B cell (primary cell): ENCODE results near the gene YPEL5. TPM values are rescaled to one million over a fixed set of nuclear protein-coding genes. Genes with fewer than 3 reads are reported as not detected.

Experiments used
- ATAC-seq: fragments of 200-7000 bp; cut with Tn5 transposase; one replicate; pipeline ENCODE4 v1.10.0; 2021; ENCODE audit warnings: low read depth, mild to moderate bottlenecking, moderate number of reproducible peaks, moderate library complexity
- CTCF ChIA-PET: fragments of 350-600 bp; sonication (Branson Sonifier 250); formaldehyde crosslinking; loops from one replicate; lab custom pipeline; 2021; ENCODE audit warnings: antibody characterized with exemption, inconsistent platforms; lab: Charles Lee
- POLR2A ChIA-PET: fragments of 350-600 bp; sonication (Branson Sonifier 250); formaldehyde crosslinking; loops from one replicate; lab custom pipeline; 2021; ENCODE audit warnings: antibody characterized with exemption; lab: Charles Lee
- DNase-seq: peaks from one replicate; pipeline ENCODE4 v3.0.0; 2013
- H2AFZ ChIP-seq: 2 replicates; pipeline ENCODE4 v1.6.1; 2012; ENCODE audit warnings: mild to moderate bottlenecking, low read depth, low read length; ENCODE audit not compliant: insufficient read depth, poor library complexity, severe bottlenecking
- H3K27ac ChIP-seq, 2 donors: 1 replicate in 1 of 2; 2 replicates in 1 of 2; pipeline ENCODE4 v1.5.1; 2012 to 2013; ENCODE audit warnings: low read length in 2 of 2, mild to moderate bottlenecking in 2 of 2, moderate library complexity in 1 of 2
- H3K27me3 ChIP-seq, 4 experiments: fragments of 200-600 bp in 1 of 4; sonication (generic) in 1 of 4; replicated peaks in 1 of 4; 1 replicate in 2 of 4; 2 replicates in 2 of 4; pipeline versions ENCODE4 v1.6.1 to v1.7.0; 2013 to 2016; ENCODE audit warnings: low read length in 3 of 4, mild to moderate bottlenecking in 2 of 4, mixed read lengths in 1 of 4, moderate library complexity in 1 of 4; ENCODE audit not compliant: insufficient read depth in 4 of 4, control insufficient read depth in 3 of 4; ENCODE audit errors: control extremely low read depth in 1 of 4
- H3K36me3 ChIP-seq, 2 experiments: replicated peaks in 1 of 2; 1 replicate in 1 of 2; 2 replicates in 1 of 2; pipeline versions ENCODE4 v1.6.1 to v1.7.1; 2013; ENCODE audit warnings: low read length in 1 of 2; ENCODE audit not compliant: insufficient read depth in 2 of 2, control insufficient read depth in 1 of 2; ENCODE audit errors: control extremely low read depth in 1 of 2, extremely low read depth in 1 of 2
- H3K4me1 ChIP-seq, 2 donors: fragments of 200-600 bp in 1 of 2; sonication (generic) in 1 of 2; 1 replicate in 1 of 2; 2 replicates in 1 of 2; pipeline versions ENCODE4 v1.5.1 to v1.6.1; 2013 to 2017; ENCODE audit warnings: low read length in 2 of 2; ENCODE audit not compliant: control insufficient read depth in 2 of 2, insufficient read depth in 2 of 2
- H3K4me2 ChIP-seq: replicated peaks from 2 replicates; pipeline ENCODE3; 2012; ENCODE audit warnings: mild to moderate bottlenecking, low read depth, low read length; ENCODE audit not compliant: poor library complexity, severe bottlenecking
- H3K4me3 ChIP-seq, 5 experiments: fragments of 200-600 bp in 1 of 5; sonication (generic) in 1 of 5; 1 replicate in 3 of 5; 2 replicates in 2 of 5; pipeline versions ENCODE4 v1.5.1 to v1.7.0; 2011 to 2016; ENCODE audit warnings: low read length in 4 of 5, mild to moderate bottlenecking in 4 of 5, low read depth in 2 of 5, control low read depth in 1 of 5, moderate library complexity in 1 of 5; ENCODE audit not compliant: insufficient read depth in 1 of 5; ENCODE audit errors: control extremely low read depth in 1 of 5, extremely low read depth in 1 of 5
- H3K79me2 ChIP-seq: fragments of 200-600 bp; sonication (generic); one replicate; pipeline ENCODE4 v1.6.0; 2016; ENCODE audit warnings: low read length; ENCODE audit not compliant: control insufficient read depth, insufficient read depth
- H3K9ac ChIP-seq: fragments of 200-600 bp; sonication (generic); 2 replicates; pipeline ENCODE4 v1.6.1; 2017; ENCODE audit warnings: mild to moderate bottlenecking, low read length, moderate library complexity
- H3K9me3 ChIP-seq, 3 donors: one replicate each; pipeline versions ENCODE4 v1.6.1 to v1.7.1; 2013; ENCODE audit warnings: low read length in 2 of 3; ENCODE audit not compliant: control insufficient read depth in 2 of 3, insufficient read depth in 1 of 3; ENCODE audit errors: control extremely low read depth in 1 of 3
- H4K20me1 ChIP-seq: 2 replicates; pipeline ENCODE4 v1.6.0; 2012; ENCODE audit warnings: mild to moderate bottlenecking, low read length; ENCODE audit not compliant: insufficient read depth, control insufficient read depth, poor library complexity, severe bottlenecking
- H3K27ac Mint-ChIP-seq: one replicate; pipeline ENCODE4 v1.8.0; 2021; ENCODE audit warnings: mixed read lengths
- H3K27me3 Mint-ChIP-seq: one replicate; pipeline ENCODE4 v1.8.0; 2021; ENCODE audit warnings: mixed read lengths
- H3K4me1 Mint-ChIP-seq: one replicate; pipeline ENCODE4 v1.8.0; 2021; ENCODE audit warnings: mixed read lengths
- H3K4me3 Mint-ChIP-seq: one replicate; pipeline ENCODE4 v1.8.0; 2021; ENCODE audit warnings: mixed read lengths
- H3K9me3 Mint-ChIP-seq: one replicate; pipeline ENCODE4 v1.8.0; 2022; ENCODE audit warnings: mixed read lengths; ENCODE audit not compliant: insufficient read depth
- EZH2 ChIP-seq: IDR thresholded peaks from 2 replicates; pipeline ENCODE4 v1.6.1; 2012; ENCODE audit warnings: borderline replicate concordance, low read depth, mild to moderate bottlenecking, moderate library complexity, low read length; ENCODE audit not compliant: insufficient read depth, poor library complexity, severe bottlenecking
- WGBS: methylation state at CpG from one replicate; pipeline ENCODE4 v1.1.5; 2013; ENCODE audit warnings: missing lambda C conversion rate; ENCODE audit not compliant: insufficient coverage; 5-methylcytosine and 5-hydroxymethylcytosine counted together
- intact Hi-C: fragments of 100-400 bp; cut with micrococcal nuclease; formaldehyde crosslinking; loops from one replicate; pipeline ENCODE4 v1.10.0; 2022
- polyA plus RNA-seq: library from polyadenylated mRNA; depleted of rRNA; stranded (reverse); fragments of >200 nt; gene quantifications from 2 replicates; pipeline ENCODE4 v1.2.3, GENCODE V29; 2012
- total RNA-seq, 2 donors: library from RNA; stranded (reverse); fragments of 120-200 nt in 1 of 2; gene quantifications; 1 replicate in 1 of 2; 2 replicates in 1 of 2; pipeline versions ENCODE4 v1.2.3 to v1.2.4, GENCODE V29; 2013 to 2022
- TF ChIP-seq, protein P1 (sequence below): fragments of 200-600 bp; IDR thresholded peaks from one replicate; pipeline ENCODE4 v1.8.0; 2022; ENCODE audit warnings: antibody characterized with exemption, mild to moderate bottlenecking

YPEL5 gene
- total and polyA plus RNA-seq, 2 donors (not counting 1 experiment from before 2014, with no cell fraction given) = 117 to 426 TPM

DNA sequence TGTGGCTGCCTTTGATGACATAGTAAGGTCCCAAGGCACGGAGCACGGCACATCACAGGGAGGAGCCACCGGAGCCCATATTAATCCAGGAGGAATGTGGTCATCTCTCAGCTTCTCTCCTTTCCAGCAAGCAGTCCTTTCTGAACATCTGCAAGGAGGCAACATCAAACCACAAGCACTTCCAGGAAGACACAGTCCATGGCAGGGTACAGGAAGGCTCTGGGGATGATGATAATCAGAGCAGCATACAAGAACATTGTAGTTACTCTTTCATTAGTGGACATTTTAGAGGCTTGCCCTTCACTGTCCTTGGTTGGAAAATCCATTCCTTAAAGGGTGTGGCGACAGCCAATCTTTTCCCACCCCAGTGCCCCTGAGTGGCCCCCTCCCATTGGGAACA lies 31.1 kb downstream of the YPEL5 start:
- intact Hi-C loops = no loop called here
- Histone ChIP-seq H3K79me2 (no peaks in the 10 kb centered on the region), H3K4me2 (no peak overlapping the region), H2AFZ (no peak overlapping the region), H3K27me3 (peaks cover 0 to 3% (median 0%) of the 10 kb centered on the region in 4 experiments), H3K4me1 (no peaks in the 10 kb centered on the region), H3K27ac (no peak overlapping the region), H3K9ac (no peak overlapping the region), H4K20me1 (no peaks in the 10 kb centered on the region), H3K36me3 (no peaks in the 10 kb centered on the region), H3K4me3 (no peak overlapping the region), H3K9me3 (no peaks in the 10 kb centered on the region)
- Mint-ChIP-seq H3K27me3 (no peaks in the 10 kb centered on the region), H3K4me1 (no peaks in the 10 kb centered on the region), H3K9me3 (no peaks in the 10 kb centered on the region), H3K27ac (no peak overlapping the region), H3K4me3 (no peak overlapping the region)
- 97% methylated on average over 4 of the region's 4 CpGs for WGBS
- no peak for ATAC-seq
- DNase-seq = no peak
- POLR2A ChIA-PET = no interaction called here
- CTCF ChIA-PET = interaction anchor here (1.6 kb wide), 1 partner anchor 13 kb away, joined by 8 read pairs; no protein-coding TSS in a partner anchor
- TF ChIP-seq EZH2 = no peak
- TF ChIP-seq, protein P1, sequence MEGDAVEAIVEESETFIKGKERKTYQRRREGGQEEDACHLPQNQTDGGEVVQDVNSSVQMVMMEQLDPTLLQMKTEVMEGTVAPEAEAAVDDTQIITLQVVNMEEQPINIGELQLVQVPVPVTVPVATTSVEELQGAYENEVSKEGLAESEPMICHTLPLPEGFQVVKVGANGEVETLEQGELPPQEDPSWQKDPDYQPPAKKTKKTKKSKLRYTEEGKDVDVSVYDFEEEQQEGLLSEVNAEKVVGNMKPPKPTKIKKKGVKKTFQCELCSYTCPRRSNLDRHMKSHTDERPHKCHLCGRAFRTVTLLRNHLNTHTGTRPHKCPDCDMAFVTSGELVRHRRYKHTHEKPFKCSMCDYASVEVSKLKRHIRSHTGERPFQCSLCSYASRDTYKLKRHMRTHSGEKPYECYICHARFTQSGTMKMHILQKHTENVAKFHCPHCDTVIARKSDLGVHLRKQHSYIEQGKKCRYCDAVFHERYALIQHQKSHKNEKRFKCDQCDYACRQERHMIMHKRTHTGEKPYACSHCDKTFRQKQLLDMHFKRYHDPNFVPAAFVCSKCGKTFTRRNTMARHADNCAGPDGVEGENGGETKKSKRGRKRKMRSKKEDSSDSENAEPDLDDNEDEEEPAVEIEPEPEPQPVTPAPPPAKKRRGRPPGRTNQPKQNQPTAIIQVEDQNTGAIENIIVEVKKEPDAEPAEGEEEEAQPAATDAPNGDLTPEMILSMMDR = no peak

DNA sequence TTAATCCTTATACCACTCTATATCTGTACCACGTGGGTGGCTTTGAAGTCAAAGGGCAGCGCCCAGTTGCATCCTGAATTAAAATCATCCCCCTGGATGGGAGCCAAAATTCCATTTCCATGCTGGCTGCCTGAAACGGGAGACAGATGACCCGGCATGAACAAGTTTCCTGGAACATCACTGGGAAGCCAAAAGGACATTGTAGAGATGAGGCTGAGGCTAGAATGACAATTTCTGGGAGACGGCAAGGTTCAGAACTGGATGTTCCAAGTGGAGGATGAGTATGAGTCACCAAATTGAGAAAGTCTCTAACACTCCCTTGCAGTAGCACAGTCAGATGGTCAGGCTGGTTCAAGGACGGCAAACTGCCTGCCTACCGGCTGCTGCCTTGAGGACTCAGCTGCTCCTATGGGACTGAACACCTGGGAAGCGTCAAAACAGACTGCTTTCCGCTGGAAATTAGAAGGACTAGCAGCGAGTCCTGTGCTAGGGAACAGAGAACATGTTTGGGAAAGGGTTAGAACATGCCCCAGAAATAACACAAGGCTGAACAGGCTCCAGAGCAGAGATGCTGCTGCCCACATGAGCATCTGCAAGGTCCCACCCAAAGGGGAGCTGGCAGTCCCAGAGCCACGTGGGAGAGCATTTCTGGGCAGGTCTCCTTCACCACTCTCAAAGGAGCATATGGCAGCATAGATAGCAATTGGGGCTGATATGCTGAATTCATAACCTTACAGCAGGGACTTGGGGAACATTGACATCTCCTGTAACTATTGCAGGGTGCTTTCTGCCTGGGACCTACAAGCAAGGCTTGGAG lies 32.0 kb downstream of the YPEL5 start:
- intact Hi-C loops = no loop called here
- no peak for ATAC-seq
- H3K4me3 Mint-ChIP-seq = no peak overlapping the region

More for the DNA sequence above, 32.0 kb downstream of the YPEL5 start:
- Mint-ChIP-seq H3K4me1 (no peaks in the 10 kb centered on the region), H3K27ac (no peak overlapping the region), H3K9me3 (no peaks in the 10 kb centered on the region), H3K27me3 (no peaks in the 10 kb centered on the region)
- 88% methylated on average over 10 of the region's 11 CpGs for WGBS
- ChIA-PET POLR2A (no interaction called here), CTCF (interaction anchor here (1.3 kb wide), 1 partner anchor 532 kb away, joined by 4 read pairs; no protein-coding TSS in a partner anchor)
- H3K27ac ChIP-seq = no peak overlapping the region
- H4K20me1 ChIP-seq = no peaks in the 10 kb centered on the region
- peak; percentile 29 for DNase-seq
- H3K4me3 ChIP-seq = no peak overlapping the region
- peaks cover 0 to 3% (median 0%) of the 10 kb centered on the region in 4 experiments for H3K27me3 ChIP-seq
- H3K9ac ChIP-seq = no peak overlapping the region
- no peaks in the 10 kb centered on the region for H3K4me1 ChIP-seq
- H3K9me3 ChIP-seq = no peaks in the 10 kb centered on the region
- no peak overlapping the region for H3K4me2 ChIP-seq
- no peak for TF ChIP-seq EZH2
- TF ChIP-seq, protein P1 = no peak
- no peak overlapping the region for H2AFZ ChIP-seq
- no peaks in the 10 kb centered on the region for H3K79me2 ChIP-seq
- no peaks in the 10 kb centered on the region for H3K36me3 ChIP-seq
